Measurements from ENCODE around the gene NCOA4.
A peak's percentile ranks its signal among the peaks of the same experiment; 100 is the strongest.
"Not testable (repeated sequence)": the region's sequence is repeated elsewhere in the genome, so short reads cannot be mapped to it uniquely, and the experiment has no call there.

The NCOA4 gene

GRCh38 chr10:45997557-45997956 is 32.9 kb downstream of the NCOA4 start:
- no peak for DNase-seq (ENCODE audit: extremely low read depth, low read depth)
- no peak for TF ChIP-seq CTCF (IDR thresholded peaks at IDR 0.05; ENCODE audit: low read depth, low read length)

DNA sequence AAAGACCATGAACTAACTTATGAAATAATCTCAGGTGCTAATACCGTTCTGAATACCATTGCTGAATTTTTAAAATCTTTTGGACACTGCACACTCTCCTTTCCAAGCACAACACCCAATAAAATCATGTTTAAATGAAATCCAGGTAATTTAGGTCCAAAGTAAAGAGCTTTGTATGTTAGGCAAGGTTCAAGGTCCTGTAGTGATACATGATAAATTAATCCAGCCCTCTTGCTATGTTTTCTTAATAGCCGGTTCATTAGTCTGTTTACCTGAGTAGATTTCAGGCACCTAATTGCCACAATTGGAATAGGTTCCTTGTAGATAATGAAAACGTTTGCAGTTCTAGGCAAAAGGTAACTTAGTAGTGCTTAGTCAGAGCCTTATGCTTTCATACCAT is 44.8 kb downstream of the NCOA4 start:
- not testable (repeated sequence) for DNase-seq (ENCODE audit: extremely low read depth, low read depth)

GRCh38 chr10:45984473-45984872 is 46.0 kb downstream of the NCOA4 start:
- not testable (repeated sequence) for DNase-seq (ENCODE audit: extremely low read depth, low read depth)

DNA sequence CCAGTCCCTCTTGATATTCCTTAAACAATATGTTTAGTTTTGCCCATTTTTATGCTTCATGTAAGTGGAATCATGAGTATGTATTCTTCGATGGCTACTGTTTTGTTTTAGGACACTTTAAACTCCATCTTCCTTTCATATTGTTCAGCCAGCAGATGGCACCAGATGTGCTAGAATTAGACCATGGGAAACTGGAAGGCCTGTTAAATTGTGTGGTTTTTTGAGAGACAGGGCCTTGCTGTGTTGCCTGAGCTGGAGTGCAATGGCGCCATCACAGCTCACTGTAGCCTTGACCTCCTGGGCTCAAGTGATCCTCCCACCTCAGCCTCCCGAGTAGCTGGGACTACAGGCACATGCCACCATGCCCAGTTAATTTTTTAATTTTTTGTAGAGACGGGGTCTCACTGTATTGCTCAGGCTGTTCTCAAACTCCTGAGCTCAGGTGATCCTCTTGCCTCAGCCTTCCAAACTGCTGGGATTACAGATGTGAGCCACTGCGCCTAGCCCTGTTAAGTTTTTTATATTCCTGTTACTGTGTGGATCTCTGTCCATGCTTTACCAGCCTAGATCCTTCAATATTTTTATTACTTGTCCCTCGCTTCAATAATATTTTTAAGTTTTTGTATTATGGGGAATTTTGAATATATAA is 46.8 kb downstream of the NCOA4 start:
- TF ChIP-seq CTCF (IDR thresholded peaks at IDR 0.05; ENCODE audit: low read depth, low read length) = peak; percentile 28
- peak; percentile 19 for DNase-seq (ENCODE audit: extremely low read depth, low read depth)

DNA sequence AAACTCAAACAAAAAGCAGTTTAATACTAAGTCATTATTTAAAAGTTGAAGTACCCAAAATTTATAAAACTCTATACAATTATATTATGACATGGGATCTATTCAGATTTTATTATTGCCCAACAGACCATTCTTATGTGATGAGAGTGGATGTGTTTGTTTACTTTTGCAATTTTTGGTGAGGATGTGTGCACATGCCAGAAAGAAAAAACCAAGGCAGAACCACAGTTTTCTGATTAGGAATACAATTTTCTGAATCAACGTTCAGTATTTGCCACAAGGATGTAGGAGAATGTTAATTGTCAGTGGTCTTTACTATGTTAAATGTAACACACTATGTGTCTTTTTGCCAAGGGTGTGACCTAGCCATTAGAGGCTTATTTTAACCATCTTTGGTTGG is 49.1 kb downstream of the NCOA4 start:
- not testable (repeated sequence) for DNase-seq (ENCODE audit: extremely low read depth, low read depth)

- DNase-seq (ENCODE audit: extremely low read depth, low read depth) = not testable (repeated sequence)
Observed at GRCh38 chr10:45978554-45978953, 51.9 kb downstream of the NCOA4 start.

- not testable (repeated sequence) for DNase-seq (ENCODE audit: extremely low read depth, low read depth)
Observed at GRCh38 chr10:45974041-45974440, 56.4 kb downstream of the NCOA4 start.

DNA sequence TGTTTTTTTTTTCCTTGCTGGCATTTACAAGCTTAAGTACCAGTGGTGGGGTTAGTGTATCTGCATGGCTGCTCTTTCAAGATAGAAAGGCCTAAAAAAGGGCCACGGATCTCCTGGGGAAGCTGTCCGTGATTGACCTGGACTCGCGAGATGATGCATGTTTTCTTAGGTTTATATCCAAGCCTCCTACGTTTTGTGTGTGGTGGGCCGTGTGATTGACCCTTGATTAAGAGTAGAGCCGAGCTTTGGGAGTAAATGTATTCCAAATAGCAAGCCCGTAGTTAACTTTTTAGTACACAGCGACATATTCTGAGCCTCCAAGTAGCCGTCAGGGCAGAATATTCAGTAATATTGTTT is 57.6 kb downstream of the NCOA4 start:
- not testable (repeated sequence) for DNase-seq (ENCODE audit: extremely low read depth, low read depth)

DNA sequence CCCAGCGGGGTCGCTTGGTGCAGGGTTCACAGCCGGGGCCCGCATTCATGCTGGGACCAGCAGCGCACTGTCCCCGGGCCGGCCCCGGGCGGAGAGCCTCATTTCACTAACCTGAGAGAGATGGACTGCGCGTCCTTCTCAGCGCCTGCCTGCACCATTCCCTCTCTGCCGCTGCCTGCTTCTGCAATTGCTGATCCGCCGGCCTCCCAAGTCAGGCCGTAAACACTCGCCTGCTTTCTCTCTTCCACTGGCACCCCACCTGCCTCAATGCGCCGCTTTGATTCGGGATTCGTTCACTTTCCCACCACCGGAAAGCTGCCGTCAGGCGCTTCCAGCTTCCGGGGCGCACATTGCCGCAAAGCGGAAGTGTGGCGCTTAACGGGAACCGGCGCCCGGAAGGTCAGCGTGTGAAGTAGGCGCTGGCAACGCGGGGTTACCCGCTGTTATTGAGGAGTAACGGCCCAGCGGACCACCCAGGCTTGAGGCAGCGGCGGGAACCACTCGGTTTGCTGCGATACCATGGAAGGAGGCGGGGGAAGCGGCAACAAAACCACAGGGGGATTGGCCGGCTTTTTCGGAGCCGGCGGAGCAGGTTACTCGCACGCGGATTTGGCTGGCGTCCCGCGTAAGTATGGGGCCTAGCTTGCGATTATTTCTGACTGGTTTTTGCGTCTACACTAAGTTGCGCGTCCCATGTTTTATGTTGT is 58.2 kb downstream of the NCOA4 start, which contains the start of gene TIMM23:
TIMM23 (plus strand) TSS at position 384 of the 707 bp plus-strand sequence; CDS start at position 520, 136 bp downstream.
- peak; percentile 34 for DNase-seq (ENCODE audit: extremely low read depth, low read depth)

GRCh38 chr10:45971742-45972105 is 58.7 kb downstream of the NCOA4 start:
- DNase-seq (ENCODE audit: extremely low read depth, low read depth) = not testable (repeated sequence)

- not testable (repeated sequence) for DNase-seq (ENCODE audit: extremely low read depth, low read depth)
Observed at GRCh38 chr10:45971019-45971418, 59.4 kb downstream of the NCOA4 start.

- not testable (repeated sequence) for DNase-seq (ENCODE audit: extremely low read depth, low read depth)
Observed at GRCh38 chr10:45962686-45963452, 67.6 kb downstream of the NCOA4 start.

GRCh38 chr10:45957928-45958327 is 72.5 kb downstream of the NCOA4 start:
- not testable (repeated sequence) for DNase-seq (ENCODE audit: extremely low read depth, low read depth)

DNA sequence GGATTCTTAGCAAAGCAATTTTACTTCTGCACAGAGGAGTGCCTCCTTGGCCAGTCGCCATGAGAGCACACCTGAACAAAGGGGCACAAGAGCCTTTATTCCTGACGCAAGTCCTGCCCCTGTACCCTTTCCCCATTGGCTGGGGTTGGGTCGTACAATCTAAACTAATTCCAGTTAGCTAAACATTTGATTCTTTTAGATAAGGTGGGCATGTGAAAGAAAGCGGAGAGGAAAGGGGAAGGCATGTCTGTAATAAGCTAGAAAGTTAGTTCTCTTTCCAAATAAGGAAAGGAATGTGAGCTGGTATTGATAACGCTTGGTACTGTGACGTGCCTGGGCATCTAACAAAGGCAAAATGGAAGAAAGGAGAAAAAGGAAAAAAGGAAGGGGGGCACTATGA is 73.8 kb downstream of the NCOA4 start:
- DNase-seq (ENCODE audit: extremely low read depth, low read depth) = not testable (repeated sequence)

Measured in AG09319 (cell line).